Adrenal gland (tissue), 5 donors: ENCODE data around the gene ARHGAP23.

ENCODE experiments used
- POLR2A ChIP-seq, 2 donors: fragments of 450-650 bp; IDR thresholded peaks; one replicate each; pipeline ENCODE4 v1.6.1; 2017; ENCODE audit warnings: antibody characterized with exemption in 2 of 2, mild to moderate bottlenecking in 2 of 2, moderate library complexity in 1 of 2
- TF ChIP-seq, protein P1 (sequence below), 6 experiments: fragments of 450-650 bp in 4 of 6; fragments of 200-600 bp in 2 of 6; sonication (generic) in 1 of 6; IDR thresholded peaks; 1 replicate in 5 of 6; 2 replicates in 1 of 6; pipeline versions ENCODE4 v1.5.1 to v1.8.0; 2016 to 2021; ENCODE audit warnings: antibody characterized with exemption in 6 of 6, mild to moderate bottlenecking in 2 of 6, moderate library complexity in 1 of 6
- donor health status: DM: no; HTN: no; CAD: no.

DNA sequence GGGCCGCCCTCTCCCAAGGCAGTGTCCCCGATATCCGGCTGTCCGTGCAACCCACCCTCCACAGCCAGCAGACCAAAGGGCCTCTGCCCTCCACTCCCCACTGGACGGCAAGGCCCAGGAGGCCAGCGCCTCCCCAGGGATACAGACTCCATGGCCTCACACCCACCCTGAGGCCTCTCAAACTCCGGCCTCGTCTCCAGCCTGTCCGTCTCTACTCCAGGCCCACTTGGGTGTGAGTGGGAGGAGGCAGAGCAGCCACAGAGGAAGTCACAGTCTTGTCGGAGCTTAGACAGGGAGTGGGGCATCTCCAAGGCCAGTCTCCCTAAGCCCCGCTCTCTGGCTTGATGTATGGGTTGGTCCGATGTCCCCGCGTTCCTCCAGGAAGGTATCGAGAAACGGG, 104.2 kb downstream of the ARHGAP23 start:
- TF ChIP-seq, protein P1, sequence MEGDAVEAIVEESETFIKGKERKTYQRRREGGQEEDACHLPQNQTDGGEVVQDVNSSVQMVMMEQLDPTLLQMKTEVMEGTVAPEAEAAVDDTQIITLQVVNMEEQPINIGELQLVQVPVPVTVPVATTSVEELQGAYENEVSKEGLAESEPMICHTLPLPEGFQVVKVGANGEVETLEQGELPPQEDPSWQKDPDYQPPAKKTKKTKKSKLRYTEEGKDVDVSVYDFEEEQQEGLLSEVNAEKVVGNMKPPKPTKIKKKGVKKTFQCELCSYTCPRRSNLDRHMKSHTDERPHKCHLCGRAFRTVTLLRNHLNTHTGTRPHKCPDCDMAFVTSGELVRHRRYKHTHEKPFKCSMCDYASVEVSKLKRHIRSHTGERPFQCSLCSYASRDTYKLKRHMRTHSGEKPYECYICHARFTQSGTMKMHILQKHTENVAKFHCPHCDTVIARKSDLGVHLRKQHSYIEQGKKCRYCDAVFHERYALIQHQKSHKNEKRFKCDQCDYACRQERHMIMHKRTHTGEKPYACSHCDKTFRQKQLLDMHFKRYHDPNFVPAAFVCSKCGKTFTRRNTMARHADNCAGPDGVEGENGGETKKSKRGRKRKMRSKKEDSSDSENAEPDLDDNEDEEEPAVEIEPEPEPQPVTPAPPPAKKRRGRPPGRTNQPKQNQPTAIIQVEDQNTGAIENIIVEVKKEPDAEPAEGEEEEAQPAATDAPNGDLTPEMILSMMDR (IDR thresholded peaks at IDR 0.05) = no peak
- TF ChIP-seq POLR2A (IDR thresholded peaks at IDR 0.05) = no peak
